Retinal pigment epithelial cell (primary cell): Measurements from ENCODE around the gene OOSP3.
"Not testable (repeated sequence)": the region's sequence is repeated elsewhere in the genome, so short reads cannot be mapped to it uniquely, and the experiment has no call there.

ENCODE experiments used
- DNase-seq: peaks from one replicate; pipeline ENCODE4 v3.0.0-alpha.2; 2010; ENCODE audit warnings: low read depth
- H3K4me3 ChIP-seq: 2 replicates; pipeline ENCODE4 v1.5.1; 2011; ENCODE audit warnings: mild to moderate bottlenecking, low read length, control low read depth, moderate library complexity
- CTCF ChIP-seq: conservative IDR thresholded peaks from 2 replicates; pipeline ENCODE4 v1.5.1; 2011; ENCODE audit warnings: low read depth, low read length, control low read depth, inconsistent platforms

The OOSP3 gene

DNA sequence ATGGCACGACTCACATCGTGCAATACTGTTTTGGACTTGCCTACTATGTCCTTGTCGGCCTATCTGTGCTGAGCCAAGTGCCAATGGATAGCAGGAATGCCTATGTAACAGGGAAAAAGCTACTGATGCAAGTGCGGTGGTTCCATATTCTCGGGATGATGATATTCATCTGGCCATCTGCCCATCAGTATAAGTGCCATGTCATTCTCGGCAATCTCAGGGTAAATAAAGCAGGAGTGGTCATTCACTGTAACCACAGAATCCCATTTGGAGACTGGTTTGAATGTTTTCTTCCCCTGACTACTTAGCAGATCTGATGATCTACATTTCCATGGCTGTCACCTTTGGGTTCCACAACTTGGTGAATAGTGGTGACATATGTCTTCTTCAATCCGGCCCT lies 20.1 kb downstream of the OOSP3 start:
- no peak overlapping the region for H3K4me3 ChIP-seq
- no peak for TF ChIP-seq CTCF
- DNase-seq: no peak

- DNase-seq: no peak
- H3K4me3 ChIP-seq: no peak overlapping the region
- no peak for TF ChIP-seq CTCF
These were observed 20.9 kb downstream of the OOSP3 start for GRCh38 chr11:59899532-59899931.

- no peak for TF ChIP-seq CTCF
- no peak for DNase-seq
- H3K4me3 ChIP-seq: no peak overlapping the region
These were observed 22.0 kb downstream of the OOSP3 start for GRCh38 chr11:59900366-59901126.

DNA sequence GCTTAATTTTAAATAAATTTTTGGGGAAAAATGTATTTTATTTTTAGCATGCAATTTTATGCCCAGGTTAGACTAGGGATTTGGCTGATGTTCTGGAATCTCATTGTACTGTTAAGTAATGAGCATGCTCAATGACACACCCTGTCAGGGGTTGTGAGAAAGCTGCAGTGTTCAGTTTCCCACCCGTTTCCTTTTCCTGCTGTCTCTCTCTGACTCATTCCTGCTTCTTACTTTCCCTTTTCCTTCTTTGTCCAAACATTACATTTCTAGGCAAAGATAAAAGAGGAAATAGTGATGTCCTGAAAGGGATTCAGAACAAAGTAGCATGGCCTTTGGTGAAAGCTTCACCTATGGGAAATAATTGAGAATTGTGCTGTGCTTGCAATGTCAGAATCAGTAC lies 22.7 kb downstream of the OOSP3 start:
- no peak for TF ChIP-seq CTCF
- DNase-seq: peak; percentile 86
- no peak overlapping the region for H3K4me3 ChIP-seq

GRCh38 chr11:59903569-59903968 lies 25.0 kb downstream of the OOSP3 start:
- DNase-seq: not testable (repeated sequence)

DNA sequence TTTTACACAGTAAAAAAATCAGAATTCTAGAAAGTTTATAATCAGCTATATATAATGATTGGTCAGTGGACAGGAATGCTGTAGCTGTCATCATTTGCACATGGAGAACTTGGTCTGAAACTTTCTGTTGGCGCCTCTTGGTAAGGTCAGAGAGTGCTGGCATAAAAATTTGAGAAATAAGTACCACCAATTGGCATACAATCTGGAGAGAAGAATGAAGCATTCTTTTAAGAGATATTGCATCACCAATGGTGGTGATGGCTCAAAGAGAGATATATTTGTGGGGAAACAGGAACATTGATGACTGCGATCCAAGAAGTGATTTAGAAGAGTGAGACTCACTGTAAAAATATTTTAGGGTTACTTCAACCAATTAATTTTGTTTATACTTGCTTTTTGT lies 39.9 kb downstream of the OOSP3 start:
- DNase-seq: no peak
- TF ChIP-seq CTCF: no peak
- no peak overlapping the region for H3K4me3 ChIP-seq

More at GRCh38 chr11:59903569-59903968, 25.0 kb downstream of the OOSP3 start:
- not testable (repeated sequence) for H3K4me3 ChIP-seq

GRCh38 chr11:59918987-59919589 lies 40.5 kb downstream of the OOSP3 start:
- H3K4me3 ChIP-seq: no peak overlapping the region
- peak; percentile 71 for TF ChIP-seq CTCF
- DNase-seq: no peak
